IMR-90 (cell line): Measurements from ENCODE around the gene MCF2L2. TPM values are rescaled to one million over a fixed set of nuclear protein-coding genes. Genes with fewer than 3 reads are reported as not detected.

Source experiments
- ATAC-seq: fragments of 200-7000 bp; cut with Tn5 transposase; 2 replicates; pipeline ENCODE4 v1.9.1; 2020; ENCODE audit warnings: low read depth, mild to moderate bottlenecking, moderate library complexity
- BruUV-seq: library from RNA; stranded (reverse); fragments of 400-500 nt; replicated peaks from 2 replicates; lab custom pipeline; 2021; lab: Mats Ljungman, UMichigan
- CTCF ChIA-PET: fragments of 300-600 bp; formaldehyde crosslinking; extraction: SDS; loops from one replicate; lab custom pipeline; 2021; ENCODE audit warnings: antibody characterized with exemption; lab: Yijun Ruan, JAX
- POLR2A ChIA-PET: fragments of 300-600 bp; sonication (Branson Sonifier 250); formaldehyde crosslinking; loops from one replicate; lab custom pipeline; 2022; ENCODE audit warnings: antibody characterized with exemption; ENCODE audit not compliant: unreplicated experiment; lab: Charles Lee
- DNase-seq: peaks from one replicate; pipeline ENCODE4 v3.0.0; 2013
- H2AFZ ChIP-seq: replicated peaks from 2 replicates; pipeline ENCODE3; 2013; ENCODE audit warnings: low read length, mild to moderate bottlenecking; ENCODE audit not compliant: poor library complexity
- H2AK5ac ChIP-seq: 2 replicates; pipeline ENCODE4 v1.6.1; 2013; ENCODE audit warnings: low read depth, low read length, inconsistent platforms
- H2AK9ac ChIP-seq: replicated peaks from 2 replicates; pipeline ENCODE3; 2013; ENCODE audit warnings: mild to moderate bottlenecking, low read depth, low read length, moderate library complexity; ENCODE audit not compliant: poor library complexity
- H2BK120ac ChIP-seq: 2 replicates; pipeline ENCODE4 v1.6.1; 2013; ENCODE audit warnings: low read depth, low read length, inconsistent platforms
- H2BK15ac ChIP-seq: 3 replicates; pipeline ENCODE4 v1.6.1; 2013; ENCODE audit warnings: low read depth, low read length, inconsistent platforms
- H2BK20ac ChIP-seq: 2 replicates; pipeline ENCODE4 v1.6.1; 2013; ENCODE audit warnings: low read depth, mild to moderate bottlenecking, inconsistent platforms, low read length, moderate library complexity
- H2BK5ac ChIP-seq: 2 replicates; pipeline ENCODE4 v1.6.1; 2013; ENCODE audit warnings: mild to moderate bottlenecking, low read depth, low read length, inconsistent platforms; ENCODE audit not compliant: poor library complexity, severe bottlenecking
- H3K14ac ChIP-seq: replicated peaks from 2 replicates; pipeline ENCODE4 v1.6.1; 2013; ENCODE audit warnings: low read depth, low read length, inconsistent platforms
- H3K18ac ChIP-seq: 2 replicates; pipeline ENCODE4 v1.6.1; 2013; ENCODE audit warnings: low read depth, low read length, control low read depth
- H3K23ac ChIP-seq: 2 replicates; pipeline ENCODE4 v1.6.1; 2013; ENCODE audit warnings: low read depth, low read length, inconsistent platforms
- H3K27ac ChIP-seq: 2 replicates; pipeline ENCODE4 v1.5.1; 2013; ENCODE audit warnings: mild to moderate bottlenecking, control low read depth, low read length; ENCODE audit not compliant: insufficient read depth
- H3K27me3 ChIP-seq: 2 replicates; pipeline ENCODE4 v1.6.1; 2013; ENCODE audit warnings: low read length; ENCODE audit not compliant: control insufficient read depth, insufficient read depth
- H3K36me3 ChIP-seq: 2 replicates; pipeline ENCODE4 v1.6.1; 2013; ENCODE audit warnings: low read length, mixed read lengths; ENCODE audit not compliant: control insufficient read depth, insufficient read depth
- H3K4ac ChIP-seq: 2 replicates; pipeline ENCODE4 v1.6.1; 2013; ENCODE audit warnings: low read depth, low read length, inconsistent platforms
- H3K4me1 ChIP-seq: 2 replicates; pipeline ENCODE4 v1.6.1; 2013; ENCODE audit warnings: low read length, mixed read lengths; ENCODE audit not compliant: control insufficient read depth, insufficient read depth
- H3K4me2 ChIP-seq: 2 replicates; pipeline ENCODE4 v1.6.1; 2013; ENCODE audit warnings: low read depth, mild to moderate bottlenecking, control low read depth, low read length, moderate library complexity
- H3K4me3 ChIP-seq: 2 replicates; pipeline ENCODE4 v1.5.1; 2013; ENCODE audit warnings: low read depth, mild to moderate bottlenecking, control low read depth, low read length, moderate library complexity; ENCODE audit not compliant: insufficient read depth
- H3K56ac ChIP-seq: 2 replicates; pipeline ENCODE4 v1.6.1; 2013; ENCODE audit warnings: low read length, inconsistent platforms; ENCODE audit not compliant: insufficient read depth; ENCODE audit errors: extremely low read depth
- H3K79me1 ChIP-seq, 2 experiments: 2 replicates each; pipeline ENCODE4 v1.6.1; 2013; ENCODE audit warnings: low read length in 2 of 2, inconsistent platforms in 1 of 2, low read depth in 1 of 2
- H3K9ac ChIP-seq: 2 replicates; pipeline ENCODE4 v1.6.1; 2013; ENCODE audit warnings: low read depth, low read length, control low read depth
- H3K9me1 ChIP-seq: 2 replicates; pipeline ENCODE4 v1.6.1; 2013; ENCODE audit warnings: low read length, inconsistent platforms; ENCODE audit not compliant: insufficient read depth
- H3K9me3 ChIP-seq: 2 replicates; pipeline ENCODE4 v1.6.1; 2013; ENCODE audit warnings: low read length; ENCODE audit not compliant: control insufficient read depth, insufficient read depth
- H4K20me1 ChIP-seq: 2 replicates; pipeline ENCODE4 v1.6.1; 2013; ENCODE audit warnings: low read length, inconsistent platforms; ENCODE audit not compliant: insufficient read depth
- H4K5ac ChIP-seq: 2 replicates; pipeline ENCODE4 v1.6.1; 2013; ENCODE audit warnings: mild to moderate bottlenecking, low read depth, low read length, control low read depth
- H4K8ac ChIP-seq, 2 experiments: 2 replicates each; pipeline ENCODE4 v1.6.1; 2013; ENCODE audit warnings: low read depth in 2 of 2, low read length in 2 of 2, control low read depth in 1 of 2, inconsistent platforms in 1 of 2
- H4K91ac ChIP-seq: 2 replicates; pipeline ENCODE4 v1.6.1; 2013; ENCODE audit warnings: low read depth, low read length, inconsistent platforms; ENCODE audit not compliant: insufficient read depth
- BHLHE40 ChIP-seq: fragments of 150-350 bp; IDR thresholded peaks from 2 replicates; pipeline ENCODE4 v1.6.1; 2016; ENCODE audit warnings: mild to moderate bottlenecking, low read depth, low read length
- CEBPB ChIP-seq: IDR thresholded peaks from 2 replicates; pipeline ENCODE4 v1.6.1; 2012; ENCODE audit warnings: low read depth, low read length, improper control_type of control experiment
- CHD1 ChIP-seq: IDR thresholded peaks from 2 replicates; pipeline ENCODE4 v1.6.1; 2012; ENCODE audit warnings: low read depth, low read length, improper control_type of control experiment
- CTCF ChIP-seq: conservative IDR thresholded peaks from 2 replicates; pipeline ENCODE4 v1.5.1; 2012; ENCODE audit warnings: mild to moderate bottlenecking, low read depth, low read length, improper control_type of control experiment
- FOS ChIP-seq: fragments of 150-350 bp; IDR thresholded peaks from 2 replicates; pipeline ENCODE4 v1.6.1; 2016; ENCODE audit warnings: low read depth, low read length
- MAFK ChIP-seq: IDR thresholded peaks from 2 replicates; pipeline ENCODE4 v1.6.1; 2012; ENCODE audit warnings: low read depth, low read length, improper control_type of control experiment
- MAZ ChIP-seq: IDR thresholded peaks from 2 replicates; pipeline ENCODE4 v1.6.1; 2012; ENCODE audit warnings: low read depth, mild to moderate bottlenecking, low read length, improper control_type of control experiment, moderate library complexity, borderline replicate concordance
- MXI1 ChIP-seq: IDR thresholded peaks from 2 replicates; pipeline ENCODE4 v1.6.1; 2012; ENCODE audit warnings: low read depth, mild to moderate bottlenecking, low read length, moderate library complexity, borderline replicate concordance
- NFE2L2 ChIP-seq: fragments of 150-350 bp; IDR thresholded peaks from 2 replicates; pipeline ENCODE4 v1.6.1; 2016; ENCODE audit warnings: low read depth, mild to moderate bottlenecking, low read length
- POLR2A ChIP-seq: IDR thresholded peaks from 2 replicates; pipeline ENCODE4 v1.6.1; 2012; ENCODE audit warnings: mild to moderate bottlenecking, low read depth, low read length
- RAD21 ChIP-seq: IDR thresholded peaks from 2 replicates; pipeline ENCODE4 v1.6.1; 2012; ENCODE audit warnings: low read length, improper control_type of control experiment
- RCOR1 ChIP-seq: IDR thresholded peaks from 2 replicates; pipeline ENCODE4 v1.6.1; 2012; ENCODE audit warnings: mild to moderate bottlenecking, low read length, improper control_type of control experiment; ENCODE audit not compliant: insufficient replicate concordance
- RFX5 ChIP-seq: IDR thresholded peaks from 2 replicates; pipeline ENCODE4 v1.8.0; 2012; ENCODE audit warnings: low read depth, mild to moderate bottlenecking, low read length, moderate library complexity
- SMC3 ChIP-seq: fragments of 150-350 bp; IDR thresholded peaks from 2 replicates; pipeline ENCODE4 v1.6.1; 2016; ENCODE audit warnings: low read depth, mild to moderate bottlenecking, antibody characterized with exemption, low read length, moderate library complexity
- WGBS, 2 experiments: methylation state at CpG; one replicate each; pipeline versions ENCODE4 v1.1.5 to v1.1.7; 2013; ENCODE audit warnings: missing lambda C conversion rate in 2 of 2; ENCODE audit not compliant: insufficient read length in 1 of 2; ENCODE audit errors: extremely low coverage in 2 of 2; 5-methylcytosine and 5-hydroxymethylcytosine counted together
- dilution Hi-C: fragments of 300-500 bp; cut with HindIII; formaldehyde crosslinking; loops from one replicate; pipeline ENCODE4 v1.14.3; 2018; ENCODE audit warnings: low sequenced_read_pairs; ENCODE audit not compliant: unreplicated experiment
- in situ Hi-C: fragments of 300-500 bp; cut with MboI; formaldehyde crosslinking; loops from 3 replicates; pipeline ENCODE4 v1.14.3; 2019; ENCODE audit warnings: low sequenced_read_pairs, inconsistent platforms, mixed read lengths
- intact Hi-C: fragments of 100-400 bp; cut with micrococcal nuclease; formaldehyde crosslinking; loops from 2 replicates; pipeline ENCODE4 v1.10.0; 2022
- polyA plus RNA-seq, 3 experiments: library from polyadenylated mRNA; depleted of rRNA; stranded (reverse); fragments of >200 nt; gene quantifications; 2 replicates each; pipeline ENCODE4 v1.2.3, GENCODE V29; 2012; ENCODE audit warnings: low replicate concordance in 1 of 3
- total RNA-seq: library from RNA; depleted of rRNA; stranded (reverse); fragments of >200 nt; gene quantifications from 2 replicates; pipeline ENCODE4 v1.2.3, GENCODE V29; 2012
- TF ChIP-seq, protein P1 (sequence below): fragments of 150-350 bp; IDR thresholded peaks from 2 replicates; pipeline ENCODE4 v1.6.1; 2016; ENCODE audit warnings: low read depth, mild to moderate bottlenecking, low read length, moderate library complexity, borderline replicate concordance
- TF ChIP-seq, protein P2 (sequence below): fragments of 150-350 bp; IDR thresholded peaks from 2 replicates; pipeline ENCODE4 v1.6.1; 2017; ENCODE audit warnings: mild to moderate bottlenecking, antibody characterized with exemption, low read length, low read depth

The MCF2L2 gene
- total and polyA plus RNA-seq, 2 of the 4 experiments (the other 2 are of a cell fraction), result under 0.01 TPM; not detected in 1

DNA sequence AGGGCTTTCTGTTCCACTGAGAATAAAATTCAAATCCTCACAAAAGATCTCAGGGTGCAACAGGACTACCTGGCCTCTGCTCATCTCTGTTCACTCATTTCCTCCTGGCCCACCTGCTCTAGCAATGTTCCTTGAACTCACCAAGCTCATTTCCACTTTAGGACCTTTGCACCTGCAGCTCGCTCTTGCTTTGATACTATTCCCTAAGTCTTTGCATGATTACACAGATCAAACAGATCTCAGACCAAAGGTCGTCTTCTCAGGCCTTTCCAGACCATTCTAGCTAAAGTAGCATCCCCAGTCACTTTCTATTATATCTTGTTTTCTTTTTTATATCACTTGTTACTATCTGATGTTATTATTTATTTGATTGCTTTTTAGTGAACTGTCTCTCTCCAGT is 120.7 kb downstream of the MCF2L2 start:
- no peak overlapping the region for H2BK20ac ChIP-seq
- H3K4me1 ChIP-seq, result peaks cover 2% of the 10 kb centered on the region; the same call in 1 of the 2 replicates
- no peak overlapping the region for H3K27ac ChIP-seq
- H3K18ac ChIP-seq, result no peak overlapping the region
- no peak overlapping the region for H2AFZ ChIP-seq
- no peak overlapping the region for H4K8ac ChIP-seq
- H3K9me1 ChIP-seq, result peaks cover 2% of the 10 kb centered on the region; the same call in 1 of the 2 replicates
- no peaks in the 10 kb centered on the region for H3K9me3 ChIP-seq
- H3K36me3 ChIP-seq, result no peaks in the 10 kb centered on the region
- DNase-seq (no peak), ATAC-seq (no peak)
- WGBS, 2 experiments, result 100% methylated on average over 1 of the region's 2 CpGs; no CpG with 5 or more reads in 1 of the 2 experiments
- no peak overlapping the region for H3K56ac ChIP-seq
- in situ Hi-C loops (no loop called here), dilution Hi-C loops (no loop called here), intact Hi-C loops (no loop called here)
- no peak overlapping the region for H2AK9ac ChIP-seq
- POLR2A ChIA-PET, result no interaction called here
- H3K14ac ChIP-seq, result no peak overlapping the region
- H3K23ac ChIP-seq, result no peak overlapping the region
- H3K4me3 ChIP-seq, result no peak overlapping the region
- no peak overlapping the region for H3K4me2 ChIP-seq
- H2BK120ac ChIP-seq, result no peak overlapping the region
- H3K9ac ChIP-seq, result no peak overlapping the region
- H3K79me1 ChIP-seq, result no peaks in the 10 kb centered on the region
- H2AK5ac ChIP-seq, result no peak overlapping the region
- peaks cover 27% of the 10 kb centered on the region for H3K27me3 ChIP-seq
- CTCF ChIA-PET, result interaction anchor here (0.6 kb wide), 1 partner anchor 539 kb away, joined by 3 read pairs; no protein-coding TSS in a partner anchor
- no peak overlapping the region for H4K5ac ChIP-seq
- H3K4ac ChIP-seq, result no peak overlapping the region
- no peak overlapping the region for H2BK5ac ChIP-seq
- H2BK15ac ChIP-seq, result no peak overlapping the region
- H4K20me1 ChIP-seq, result no peaks in the 10 kb centered on the region
- TF ChIP-seq BHLHE40, result no peak
- TF ChIP-seq FOS, result no peak
- no peak for TF ChIP-seq RAD21
- TF ChIP-seq MAZ, result no peak
- no peak for TF ChIP-seq MXI1
- no peak for TF ChIP-seq SMC3
- no peak for TF ChIP-seq NFE2L2
- TF ChIP-seq RFX5, result no peak
- TF ChIP-seq CEBPB, result no peak
- no peak for TF ChIP-seq CTCF
- no peak for TF ChIP-seq MAFK
- TF ChIP-seq, protein P1, sequence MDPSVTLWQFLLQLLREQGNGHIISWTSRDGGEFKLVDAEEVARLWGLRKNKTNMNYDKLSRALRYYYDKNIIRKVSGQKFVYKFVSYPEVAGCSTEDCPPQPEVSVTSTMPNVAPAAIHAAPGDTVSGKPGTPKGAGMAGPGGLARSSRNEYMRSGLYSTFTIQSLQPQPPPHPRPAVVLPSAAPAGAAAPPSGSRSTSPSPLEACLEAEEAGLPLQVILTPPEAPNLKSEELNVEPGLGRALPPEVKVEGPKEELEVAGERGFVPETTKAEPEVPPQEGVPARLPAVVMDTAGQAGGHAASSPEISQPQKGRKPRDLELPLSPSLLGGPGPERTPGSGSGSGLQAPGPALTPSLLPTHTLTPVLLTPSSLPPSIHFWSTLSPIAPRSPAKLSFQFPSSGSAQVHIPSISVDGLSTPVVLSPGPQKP, result no peak
- TF ChIP-seq RCOR1, result no peak
- TF ChIP-seq, protein P2, sequence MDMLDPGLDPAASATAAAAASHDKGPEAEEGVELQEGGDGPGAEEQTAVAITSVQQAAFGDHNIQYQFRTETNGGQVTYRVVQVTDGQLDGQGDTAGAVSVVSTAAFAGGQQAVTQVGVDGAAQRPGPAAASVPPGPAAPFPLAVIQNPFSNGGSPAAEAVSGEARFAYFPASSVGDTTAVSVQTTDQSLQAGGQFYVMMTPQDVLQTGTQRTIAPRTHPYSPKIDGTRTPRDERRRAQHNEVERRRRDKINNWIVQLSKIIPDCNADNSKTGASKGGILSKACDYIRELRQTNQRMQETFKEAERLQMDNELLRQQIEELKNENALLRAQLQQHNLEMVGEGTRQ, result no peak
- TF ChIP-seq POLR2A, result no peak
- TF ChIP-seq CHD1, result no peak
- no peak overlapping the region for H4K91ac ChIP-seq
- no TSS peak for BruUV-seq
